ENCODE data around the gene PLEKHO1.
"Not testable (repeated sequence)": the region's sequence is repeated elsewhere in the genome, so short reads cannot be mapped to it uniquely, and the experiment has no call there.

PLEKHO1 gene

DNA sequence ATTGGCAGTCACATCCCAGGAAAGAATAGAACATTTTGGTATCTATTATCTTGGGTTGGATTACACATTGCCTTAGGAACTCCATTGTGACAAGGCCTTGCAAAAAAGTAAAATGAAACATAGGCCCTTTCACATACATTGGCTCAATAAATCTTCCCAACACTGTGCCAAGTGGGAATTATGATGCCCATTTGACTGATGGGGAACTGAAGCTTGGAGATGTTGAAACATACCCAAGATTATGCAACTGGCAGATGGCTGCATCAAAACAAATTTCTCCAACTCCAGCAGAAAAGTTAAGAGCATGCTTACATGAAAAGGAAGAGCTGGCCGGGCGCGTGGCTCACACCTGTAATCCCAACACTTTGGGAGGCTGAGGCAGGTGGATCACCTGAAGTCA, 26.9 kb downstream of the PLEKHO1 start:
- no peak for DNase-seq

GRCh38 chr1:150178548-150178947, 28.8 kb downstream of the PLEKHO1 start:
- no peak for DNase-seq

GRCh38 chr1:150179867-150180266, 30.2 kb downstream of the PLEKHO1 start:
- no peak for DNase-seq

- no peak for DNase-seq
Observed at GRCh38 chr1:150180474-150180873, 30.8 kb downstream of the PLEKHO1 start.

GRCh38 chr1:150182247-150182646, 32.5 kb downstream of the PLEKHO1 start:
- DNase-seq: no peak

- DNase-seq: no peak
Observed at GRCh38 chr1:150183061-150183460, 33.3 kb downstream of the PLEKHO1 start.

DNA sequence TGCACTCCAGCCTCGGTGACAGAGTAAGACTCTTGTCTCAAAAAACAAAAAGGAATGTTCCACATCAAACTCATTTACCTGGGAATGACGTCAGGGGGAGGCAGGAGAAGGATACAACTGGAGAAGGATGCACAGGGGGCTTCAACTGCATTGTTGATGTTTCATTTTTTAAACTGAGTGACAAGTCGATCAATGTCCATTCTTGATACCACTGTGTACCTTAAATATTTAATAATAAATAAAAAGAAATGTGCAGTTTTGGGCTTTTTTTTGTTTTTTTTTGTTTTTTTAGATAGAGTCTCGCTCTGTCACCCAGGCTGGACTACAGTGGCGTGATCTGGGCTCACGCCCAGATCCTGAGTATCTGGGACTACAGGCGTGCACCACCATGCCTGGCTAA, 35.8 kb downstream of the PLEKHO1 start:
- no peak for DNase-seq

DNA sequence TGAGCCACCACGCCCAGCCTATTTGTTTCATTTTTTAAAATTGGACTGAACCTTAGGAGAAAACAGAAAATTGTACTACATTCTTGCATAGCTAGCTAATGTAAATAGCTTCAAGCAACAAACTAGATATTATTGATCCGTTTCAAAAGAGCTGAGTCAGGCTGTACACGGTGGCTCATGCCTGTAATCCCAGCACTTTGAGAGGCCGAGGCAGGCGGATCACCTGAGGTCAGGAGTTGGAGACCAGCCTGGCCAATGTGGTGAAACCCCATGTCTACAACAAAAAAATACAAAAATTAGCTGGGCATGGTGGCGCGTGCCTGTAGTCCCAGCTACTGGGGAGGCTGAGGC, 36.7 kb downstream of the PLEKHO1 start:
- not testable (repeated sequence) for DNase-seq

DNA sequence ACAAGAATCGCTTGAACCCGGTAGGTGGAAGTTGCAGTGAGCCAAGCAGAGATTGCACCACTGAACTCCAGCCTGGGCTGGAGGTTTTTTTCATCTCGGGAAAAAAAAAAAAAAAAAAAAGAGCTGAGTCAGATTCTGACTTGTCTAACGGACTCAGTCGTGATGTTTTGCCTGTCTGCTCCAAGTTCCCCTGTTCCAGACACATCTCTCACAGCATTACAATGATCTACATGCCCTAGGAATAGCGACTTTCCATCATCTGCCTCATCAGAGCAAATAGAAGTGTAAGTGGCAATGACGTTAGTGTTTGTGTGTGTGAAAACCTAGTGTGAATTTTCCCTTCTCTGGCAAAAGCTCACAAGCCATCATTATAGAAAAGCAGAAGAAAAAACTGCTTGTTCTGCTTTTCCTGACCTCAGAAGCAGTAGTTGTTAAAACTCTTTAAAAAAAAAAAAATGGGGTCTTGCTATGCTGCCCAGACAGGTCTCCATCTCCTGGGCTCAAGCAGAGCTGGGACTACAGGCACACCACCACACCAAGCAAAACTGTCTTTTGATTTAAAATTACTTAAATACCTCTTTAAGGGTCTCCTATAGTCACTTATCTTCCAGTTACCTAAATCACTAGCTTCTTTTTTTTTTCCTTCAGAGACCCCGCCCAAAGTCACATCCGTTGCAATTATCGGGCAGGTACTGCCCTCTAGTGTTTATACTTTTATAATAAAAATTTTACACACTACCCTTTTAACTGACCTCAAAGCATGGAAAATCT, 37.3 kb downstream of the PLEKHO1 start:
- DNase-seq: no peak

- no peak for DNase-seq
Observed at GRCh38 chr1:150187560-150187931, 37.8 kb downstream of the PLEKHO1 start.

DNA sequence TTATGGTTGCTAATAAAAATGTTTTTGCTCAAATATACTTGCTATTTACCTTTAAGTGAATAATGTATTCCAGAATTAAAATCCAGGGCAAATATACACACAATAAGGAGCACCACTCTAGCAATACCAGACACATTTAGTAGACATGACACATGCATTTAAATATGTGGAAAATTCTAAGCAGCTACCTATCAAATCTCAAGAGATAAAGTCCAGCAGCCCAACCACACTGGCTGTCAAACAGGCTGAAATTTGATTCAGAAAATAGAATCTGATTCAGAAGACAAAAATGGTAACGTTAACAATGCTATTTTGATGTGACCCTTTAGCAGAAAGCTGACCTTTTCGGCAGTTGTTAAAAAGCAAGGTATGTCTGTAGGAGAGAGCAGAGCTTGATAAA, 42.3 kb downstream of the PLEKHO1 start:
- no peak for DNase-seq

- DNase-seq: no peak
Observed at GRCh38 chr1:150194381-150195031, 44.8 kb downstream of the PLEKHO1 start.

GRCh38 chr1:150196417-150196816, 46.7 kb downstream of the PLEKHO1 start:
- no peak for DNase-seq

- DNase-seq: no peak
Observed at GRCh38 chr1:150207281-150207971, 57.7 kb downstream of the PLEKHO1 start.

- DNase-seq: not testable (repeated sequence)
Observed at GRCh38 chr1:150208460-150208859, 58.7 kb downstream of the PLEKHO1 start.
